Transverse colon (tissue), 4 donors: ENCODE results near the gene EFNA4. TPM values are rescaled to one million over a fixed set of nuclear protein-coding genes. Genes with fewer than 3 reads are reported as not detected.

Source experiments
- DNase-seq: peaks from one replicate; pipeline ENCODE4 v3.0.0-alpha.2; 2019
- H3K27ac ChIP-seq, 4 donors: fragments of 200-600 bp; sonication (generic); 2 replicates each; pipeline ENCODE4 v1.5.1; 2016 to 2018; ENCODE audit warnings: inconsistent platforms in 4 of 4
- H3K27me3 ChIP-seq: fragments of 200-600 bp; sonication (generic); 2 replicates; pipeline ENCODE4 v1.5.1; 2017; ENCODE audit warnings: inconsistent platforms
- H3K36me3 ChIP-seq, 4 donors: fragments of 200-600 bp; sonication (generic); 2 replicates each; pipeline ENCODE4 v1.5.1; 2017 to 2019; ENCODE audit warnings: inconsistent platforms in 4 of 4
- H3K4me1 ChIP-seq, 4 donors: fragments of 200-600 bp; sonication (generic); 2 replicates each; pipeline ENCODE4 v1.5.1; 2017 to 2020; ENCODE audit warnings: inconsistent platforms in 4 of 4
- H3K4me3 ChIP-seq, 4 donors: fragments of 200-600 bp; sonication (generic); 1 replicate in 1 of 4; 2 replicates in 3 of 4; pipeline versions ENCODE4 v1.5.1 to v1.6.1; 2017 to 2019; ENCODE audit warnings: inconsistent platforms in 4 of 4
- H3K9me3 ChIP-seq, 2 donors: fragments of 200-600 bp; sonication (generic); 2 replicates each; pipeline ENCODE4 v1.5.1; 2017 to 2019; ENCODE audit warnings: inconsistent platforms in 2 of 2
- CTCF ChIP-seq, 5 experiments: fragments of 200-600 bp in 3 of 5; fragments of 450-650 bp in 2 of 5; sonication (generic) in 3 of 5; IDR thresholded peaks; 1 replicate in 2 of 5; 2 replicates in 3 of 5; pipeline ENCODE4 v1.5.1; 2016 to 2017; ENCODE audit warnings: antibody characterized with exemption in 5 of 5, inconsistent platforms in 3 of 5, mild to moderate bottlenecking in 2 of 5, moderate library complexity in 1 of 5
- EP300 ChIP-seq: sonication (generic); formaldehyde crosslinking; IDR thresholded peaks from one replicate; pipeline ENCODE4 v1.6.1; 2017; ENCODE audit warnings: antibody characterized with exemption, low read depth
- POLR2A ChIP-seq: fragments of 450-650 bp; IDR thresholded peaks from one replicate; pipeline ENCODE4 v1.6.1; 2016; ENCODE audit warnings: antibody characterized with exemption, mild to moderate bottlenecking, moderate library complexity
- POLR2AphosphoS5 ChIP-seq, 3 donors: sonication (generic); formaldehyde crosslinking; IDR thresholded peaks; one replicate each; pipeline ENCODE4 v1.6.1; 2016; ENCODE audit warnings: antibody characterized with exemption in 3 of 3
- WGBS, 2 donors: methylation state at CpG; one replicate each; pipeline ENCODE4 v1.1.5; 2018; ENCODE audit warnings: low coverage in 1 of 2; 5-methylcytosine and 5-hydroxymethylcytosine counted together
- in situ Hi-C, 4 donors: fragments of 200-750 bp; cut with MboI; loops; one replicate each; pipeline versions ENCODE4 v1.15.0 to v1.15.1; 2017; ENCODE audit warnings: low sequenced_read_pairs in 3 of 4, low pct_ligation_motif_present in 1 of 4, low pct_unique_long_range_greater_than_20kb in 1 of 4
- intact Hi-C: fragments of 100-400 bp; cut with DNase I; formaldehyde crosslinking; loops from one replicate; pipeline ENCODE4 v1.15.1; 2023; ENCODE audit warnings: low total_unique reads
- total RNA-seq, 4 donors: library from RNA; depleted of rRNA; stranded (reverse); fragments of >200 nt; gene quantifications; one replicate each; pipeline ENCODE4 v1.1.0, GENCODE V29; 2016

EFNA4 gene
- total RNA-seq, 4 donors from 2014 or later, result 18.3 to 57.2 (median 37.2) TPM

- peaks cover 20 to 40% (median 36%) of the 10 kb centered on the region in 4 donors for H3K4me1 ChIP-seq
- no peaks in the 10 kb centered on the region for H3K36me3 ChIP-seq
- peak overlapping the region in 1 of 4 donors; percentile 85 for H3K4me3 ChIP-seq
- WGBS, 2 donors, result 63 to 80% methylated on average over 1 to 5 of the region's 5 CpGs
- TF ChIP-seq CTCF (IDR thresholded peaks at IDR 0.05) (no peak), POLR2AphosphoS5 (IDR thresholded peaks at IDR 0.05) (no peak), POLR2A (no peak), EP300 (no peak)
- intact Hi-C loops (loop anchor here (10.0 kb wide), 1 partner anchor 510 kb away; the partner anchor contains the start of gene UBE2Q1), in situ Hi-C loops (loop anchor here in 3 of 4 donors (25.0 kb wide), 1 partner anchor 103 kb away; the partner anchor contains the start of genes CKS1B (in 3 of the 3), PBXIP1 (in 3 of the 3), PYGO2 (in 3 of the 3) and SHC1 (in 3 of the 3))
- no peaks in the 10 kb centered on the region for H3K9me3 ChIP-seq
- no peak for DNase-seq
- H3K27me3 ChIP-seq, result no peaks in the 10 kb centered on the region
- H3K27ac ChIP-seq, result peak overlapping the region in 2 of 4 donors; percentile 89 to 93
Observed at GRCh38 chr1:155064832-155065429, 1.4 kb downstream of the EFNA4 start.

GRCh38 chr1:155066777-155067176 lies 3.2 kb downstream of the EFNA4 start:
- in situ Hi-C loops (loop anchor here in 3 of 4 donors (25.0 kb wide), 1 partner anchor 104 kb away; the partner anchor contains the start of genes CKS1B (in 3 of the 3), PBXIP1 (in 3 of the 3), PYGO2 (in 3 of the 3) and SHC1 (in 3 of the 3)), intact Hi-C loops (loop anchor here (10.0 kb wide), 1 partner anchor 512 kb away; the partner anchor contains the start of gene UBE2Q1)
- no peaks in the 10 kb centered on the region for H3K9me3 ChIP-seq
- H3K4me1 ChIP-seq, result peaks cover 30 to 51% (median 46%) of the 10 kb centered on the region in 4 donors
- H3K27me3 ChIP-seq, result no peaks in the 10 kb centered on the region
- TF ChIP-seq EP300 (no peak), POLR2A (no peak), CTCF (IDR thresholded peaks at IDR 0.05) (no peak), POLR2AphosphoS5 (IDR thresholded peaks at IDR 0.05) (no peak)
- 74% methylated on average over 8 of the region's 8 CpGs; no CpG with 5 or more reads in 1 of the 2 donors for WGBS, 2 donors
- no peak overlapping the region for H3K4me3 ChIP-seq
- H3K27ac ChIP-seq, result no peak overlapping the region
- H3K36me3 ChIP-seq, result no peaks in the 10 kb centered on the region
- no peak for DNase-seq

- in situ Hi-C loops (loop anchor here in 3 of 4 donors (25.0 kb wide), 1 partner anchor 106 kb away; the partner anchor contains the start of genes CKS1B (in 3 of the 3), PBXIP1 (in 3 of the 3), PYGO2 (in 3 of the 3) and SHC1 (in 3 of the 3)), intact Hi-C loops (loop anchor here (10.0 kb wide), 1 partner anchor 514 kb away; the partner anchor contains the start of gene UBE2Q1)
- Histone ChIP-seq H3K27ac (no peak overlapping the region), H3K4me1 (peaks cover 17 to 35% (median 30%) of the 10 kb centered on the region in 4 donors), H3K4me3 (no peak overlapping the region), H3K36me3 (no peaks in the 10 kb centered on the region), H3K9me3 (no peaks in the 10 kb centered on the region), H3K27me3 (no peaks in the 10 kb centered on the region)
- no peak for DNase-seq
- no peak for TF ChIP-seq EP300
- 100% methylated on average over 3 of the region's 3 CpGs; no CpG with 5 or more reads in 1 of the 2 donors for WGBS, 2 donors
Observed at GRCh38 chr1:155068599-155068998, 5.1 kb downstream of the EFNA4 start.

GRCh38 chr1:155069551-155070157 lies 6.1 kb downstream of the EFNA4 start:
- no peaks in the 10 kb centered on the region for H3K27me3 ChIP-seq
- TF ChIP-seq POLR2A (no peak), CTCF (IDR thresholded peaks at IDR 0.05) (no peak), POLR2AphosphoS5 (IDR thresholded peaks at IDR 0.05) (no peak), EP300 (no peak)
- no peaks in the 10 kb centered on the region for H3K9me3 ChIP-seq
- peak overlapping the region in 1 of 4 donors; percentile 62 for H3K27ac ChIP-seq
- no peak overlapping the region for H3K4me3 ChIP-seq
- 45% methylated on average over 5 of the region's 7 CpGs; no CpG with 5 or more reads in 1 of the 2 donors for WGBS, 2 donors
- peaks cover 12 to 28% (median 23%) of the 10 kb centered on the region in 4 donors for H3K4me1 ChIP-seq
- H3K36me3 ChIP-seq, result no peaks in the 10 kb centered on the region
- DNase-seq, result no peak
- intact Hi-C loops (loop anchor here (10.0 kb wide), 1 partner anchor 515 kb away; the partner anchor contains the start of gene UBE2Q1), in situ Hi-C loops (loop anchor here in 3 of 4 donors (25.0 kb wide), 1 partner anchor 107 kb away; the partner anchor contains the start of genes CKS1B (in 3 of the 3), PBXIP1 (in 3 of the 3), PYGO2 (in 3 of the 3) and SHC1 (in 3 of the 3))
